Measurements from ENCODE around the gene PFKFB3.

DNA sequence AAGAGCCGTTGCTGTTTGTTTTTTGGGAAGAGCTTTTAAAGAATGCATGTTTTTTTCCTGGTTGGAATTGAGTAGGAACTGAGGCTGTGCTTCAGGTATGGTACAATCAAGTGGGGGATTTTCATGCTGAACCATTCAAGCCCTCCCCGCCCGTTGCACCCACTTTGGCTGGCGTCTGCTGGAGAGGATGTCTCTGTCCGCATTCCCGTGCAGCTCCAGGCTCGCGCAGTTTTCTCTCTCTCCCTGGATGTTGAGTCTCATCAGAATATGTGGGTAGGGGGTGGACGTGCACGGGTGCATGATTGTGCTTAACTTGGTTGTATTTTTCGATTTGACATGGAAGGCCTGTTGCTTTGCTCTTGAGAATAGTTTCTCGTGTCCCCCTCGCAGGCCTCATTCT lies 31.6 kb downstream of the PFKFB3 start:
- TF ChIP-seq, protein P1, sequence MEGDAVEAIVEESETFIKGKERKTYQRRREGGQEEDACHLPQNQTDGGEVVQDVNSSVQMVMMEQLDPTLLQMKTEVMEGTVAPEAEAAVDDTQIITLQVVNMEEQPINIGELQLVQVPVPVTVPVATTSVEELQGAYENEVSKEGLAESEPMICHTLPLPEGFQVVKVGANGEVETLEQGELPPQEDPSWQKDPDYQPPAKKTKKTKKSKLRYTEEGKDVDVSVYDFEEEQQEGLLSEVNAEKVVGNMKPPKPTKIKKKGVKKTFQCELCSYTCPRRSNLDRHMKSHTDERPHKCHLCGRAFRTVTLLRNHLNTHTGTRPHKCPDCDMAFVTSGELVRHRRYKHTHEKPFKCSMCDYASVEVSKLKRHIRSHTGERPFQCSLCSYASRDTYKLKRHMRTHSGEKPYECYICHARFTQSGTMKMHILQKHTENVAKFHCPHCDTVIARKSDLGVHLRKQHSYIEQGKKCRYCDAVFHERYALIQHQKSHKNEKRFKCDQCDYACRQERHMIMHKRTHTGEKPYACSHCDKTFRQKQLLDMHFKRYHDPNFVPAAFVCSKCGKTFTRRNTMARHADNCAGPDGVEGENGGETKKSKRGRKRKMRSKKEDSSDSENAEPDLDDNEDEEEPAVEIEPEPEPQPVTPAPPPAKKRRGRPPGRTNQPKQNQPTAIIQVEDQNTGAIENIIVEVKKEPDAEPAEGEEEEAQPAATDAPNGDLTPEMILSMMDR (IDR thresholded peaks at IDR 0.05): no peak
- no peak for TF ChIP-seq POLR2A (IDR thresholded peaks at IDR 0.05)
